AML-193 (cell line): Measurements from ENCODE around the gene EBLN1.

Source experiments
- DNase-seq, 2 experiments: peaks; one replicate each; lab custom pipeline; 2025; lab: John Stamatoyannopoulos, UW

Gene EBLN1

GRCh38 chr10:22217842-22218241 is at the start of gene EBLN1:
EBLN1 (minus strand) TSS chr10:22218015; CDS start chr10:22209983, 8,032 bp downstream.
- DNase-seq, result no peak

GRCh38 chr10:22265839-22266537 is 48.2 kb upstream of the EBLN1 start:
- no peak for DNase-seq

GRCh38 chr10:22263106-22263505 is 45.3 kb upstream of the EBLN1 start:
- no peak for DNase-seq

GRCh38 chr10:22259280-22259679 is 41.5 kb upstream of the EBLN1 start:
- DNase-seq, result peak; percentile 11 to 18

- DNase-seq, result no peak
These were observed 40.7 kb upstream of the EBLN1 start for GRCh38 chr10:22258471-22258870.

- DNase-seq, result no peak
These were observed 35.7 kb upstream of the EBLN1 start for GRCh38 chr10:22253580-22253882.

GRCh38 chr10:22252801-22253579 is 35.2 kb upstream of the EBLN1 start:
- DNase-seq, result no peak

GRCh38 chr10:22252224-22252800 is 34.5 kb upstream of the EBLN1 start:
- DNase-seq, result no peak

- DNase-seq, result peak; percentile 10 to 14
These were observed 34.0 kb upstream of the EBLN1 start for GRCh38 chr10:22251751-22252223.

GRCh38 chr10:22250897-22251660 is 33.3 kb upstream of the EBLN1 start:
- DNase-seq, result peak; percentile 13 to 30

GRCh38 chr10:22247636-22248035 is 29.8 kb upstream of the EBLN1 start:
- DNase-seq, result no peak

GRCh38 chr10:22246680-22247391 is 29.0 kb upstream of the EBLN1 start:
- DNase-seq, result no peak

- DNase-seq, result no peak
These were observed 27.8 kb upstream of the EBLN1 start for GRCh38 chr10:22245567-22245966.

- no peak for DNase-seq
These were observed 27.0 kb upstream of the EBLN1 start for GRCh38 chr10:22244855-22245254.

- no peak for DNase-seq
These were observed 26.2 kb upstream of the EBLN1 start for GRCh38 chr10:22244001-22244400.

- no peak for DNase-seq
These were observed 25.5 kb upstream of the EBLN1 start for GRCh38 chr10:22243321-22243720.

GRCh38 chr10:22231260-22231659 is 13.4 kb upstream of the EBLN1 start:
- no peak for DNase-seq

GRCh38 chr10:22230158-22230833 is 12.5 kb upstream of the EBLN1 start:
- peak; percentile 25 to 39 for DNase-seq

- no peak for DNase-seq
These were observed 12.0 kb upstream of the EBLN1 start for GRCh38 chr10:22229802-22230157.

- peak; percentile 38 to 54 for DNase-seq
These were observed 11.4 kb upstream of the EBLN1 start for GRCh38 chr10:22228943-22229801.
